Measurements from ENCODE around the gene OR5J2. TPM values are rescaled to one million over a fixed set of nuclear protein-coding genes. Genes with fewer than 3 reads are reported as not detected.
"Not testable (repeated sequence)": the region's sequence is repeated elsewhere in the genome, so short reads cannot be mapped to it uniquely, and the experiment has no call there.

The OR5J2 gene
- not detected for polyA plus RNA-seq

- DNase-seq = no peak
- no peak within 1 kb of the TSS for H3K27ac Mint-ChIP-seq
- peaks cover 0 to 2% (median 0%) of the 10 kb centered on the region in 3 donors for H3K27me3 Mint-ChIP-seq (ENCODE audit: low read depth in 3 of 3)
- peaks cover 4 to 31% (median 23%) of the 10 kb centered on the region in 6 donors for H3K9me3 Mint-ChIP-seq
- no peaks in the 10 kb centered on the region for H3K4me1 Mint-ChIP-seq
- no peaks in the 10 kb centered on the region for H3K36me3 Mint-ChIP-seq
- no peak within 1 kb of the TSS for H3K4me3 Mint-ChIP-seq
These were observed at the start of gene OR5J2 for GRCh38 chr11:56176318-56176717. Gene OR5J2, plus strand, starts transcription at chr11:56176618. Its CDS starts 0 bp downstream, at chr11:56176618.

GRCh38 chr11:56140151-56140661 is 36.2 kb upstream of the OR5J2 start, which contains the start of gene OR8J3:
Gene OR8J3, minus strand, starts transcription at chr11:56140201. Its CDS starts 2,483 bp downstream, at chr11:56137718.
- H3K36me3 Mint-ChIP-seq = no peaks in the 10 kb centered on the region
- H3K27me3 Mint-ChIP-seq (ENCODE audit: low read depth in 3 of 3) = no peaks in the 10 kb centered on the region
- H3K27ac Mint-ChIP-seq = no peak within 1 kb of the TSS
- no peak within 1 kb of the TSS for H3K4me3 Mint-ChIP-seq
- H3K4me1 Mint-ChIP-seq = no peaks in the 10 kb centered on the region
- no peak for DNase-seq
- H3K9me3 Mint-ChIP-seq = peaks cover 2 to 58% (median 34%) of the 10 kb centered on the region in 6 donors

DNA sequence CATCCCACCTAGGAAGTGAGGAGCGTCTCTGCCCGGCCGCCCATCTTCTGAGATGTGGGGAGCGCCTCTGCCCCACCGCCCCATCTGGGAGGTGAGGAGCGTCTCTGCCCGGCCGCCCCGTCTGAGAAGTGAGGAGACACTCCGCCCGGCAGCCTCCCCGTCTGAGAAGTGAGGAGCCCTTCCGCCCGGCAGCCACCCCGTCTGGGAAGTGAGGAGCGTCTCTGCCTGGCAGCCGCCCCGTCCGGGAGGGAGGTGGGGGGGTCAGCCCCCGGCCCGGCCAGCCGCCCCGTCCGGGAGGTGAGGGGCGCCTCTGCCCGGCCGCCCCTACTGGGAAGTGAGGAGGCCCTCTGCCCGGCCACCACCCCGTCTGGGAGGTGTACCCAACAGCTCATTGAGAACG is 32.7 kb upstream of the OR5J2 start:
- not testable (repeated sequence) for H3K27me3 Mint-ChIP-seq (ENCODE audit: low read depth in 3 of 3); H3K27ac Mint-ChIP-seq; H3K4me1 Mint-ChIP-seq; DNase-seq; H3K36me3 Mint-ChIP-seq; H3K4me3 Mint-ChIP-seq
- peaks cover 1 to 47% (median 30%) of the 10 kb centered on the region in 6 donors for H3K9me3 Mint-ChIP-seq

GRCh38 chr11:56151376-56151775 is 25.0 kb upstream of the OR5J2 start:
- peaks cover 23 to 78% (median 48%) of the 10 kb centered on the region in 6 donors for H3K9me3 Mint-ChIP-seq
- peaks cover 0 to 3% (median 0%) of the 10 kb centered on the region in 3 donors for H3K27me3 Mint-ChIP-seq (ENCODE audit: low read depth in 3 of 3)
- H3K4me1 Mint-ChIP-seq = no peaks in the 10 kb centered on the region
- no peak overlapping the region for H3K4me3 Mint-ChIP-seq
- H3K27ac Mint-ChIP-seq = no peak overlapping the region
- H3K36me3 Mint-ChIP-seq = peaks cover 0 to 3% (median 0%) of the 10 kb centered on the region in 3 donors
- no peak for DNase-seq

GRCh38 chr11:56152333-56152732 is 24.1 kb upstream of the OR5J2 start:
- H3K27me3 Mint-ChIP-seq (ENCODE audit: low read depth in 3 of 3) = peaks cover 0 to 3% (median 0%) of the 10 kb centered on the region in 3 donors
- H3K4me1 Mint-ChIP-seq = no peaks in the 10 kb centered on the region
- H3K9me3 Mint-ChIP-seq = peaks cover 24 to 80% (median 52%) of the 10 kb centered on the region in 6 donors
- H3K4me3 Mint-ChIP-seq = no peak overlapping the region
- H3K36me3 Mint-ChIP-seq = peaks cover 0 to 3% (median 3%) of the 10 kb centered on the region in 3 donors
- H3K27ac Mint-ChIP-seq = no peak overlapping the region
- no peak for DNase-seq

GRCh38 chr11:56160217-56160616 is 16.2 kb upstream of the OR5J2 start, which contains the start of gene OR8K5:
Gene OR8K5, minus strand, starts transcription at chr11:56160317. Its CDS starts 0 bp downstream, at chr11:56160317.
- H3K9me3 Mint-ChIP-seq = peaks cover 12 to 42% (median 26%) of the 10 kb centered on the region in 6 donors
- H3K27ac Mint-ChIP-seq = no peak within 1 kb of the TSS
- H3K27me3 Mint-ChIP-seq (ENCODE audit: low read depth in 3 of 3) = peaks cover 0 to 2% (median 0%) of the 10 kb centered on the region in 3 donors
- H3K4me3 Mint-ChIP-seq = no peak within 1 kb of the TSS
- peaks cover 0 to 6% (median 0%) of the 10 kb centered on the region in 3 donors for H3K36me3 Mint-ChIP-seq
- no peaks in the 10 kb centered on the region for H3K4me1 Mint-ChIP-seq
- DNase-seq = no peak

DNA sequence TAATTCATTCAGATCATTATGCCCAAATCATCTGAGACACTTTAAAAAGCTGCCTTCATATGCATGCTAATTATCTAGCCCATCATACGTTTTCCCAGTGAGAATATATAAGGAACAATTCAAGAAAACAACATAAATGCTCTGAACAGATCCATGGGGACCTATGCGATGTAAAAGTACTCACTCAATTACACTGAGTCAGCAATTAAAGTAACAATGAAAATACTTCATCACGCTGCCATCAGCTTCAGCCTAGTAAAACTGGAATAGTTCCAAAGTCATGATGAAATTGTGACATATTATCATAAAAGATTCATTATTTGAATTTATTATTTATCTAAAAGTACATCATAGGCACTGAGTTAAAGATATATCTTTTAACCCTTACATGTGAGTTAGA is 12.6 kb upstream of the OR5J2 start:
- Mint-ChIP-seq H3K27ac (no peak overlapping the region), H3K4me3 (no peak overlapping the region), H3K4me1 (no peaks in the 10 kb centered on the region), H3K27me3 (ENCODE audit: low read depth in 3 of 3) (no peaks in the 10 kb centered on the region), H3K9me3 (peaks cover 8 to 38% (median 29%) of the 10 kb centered on the region in 6 donors), H3K36me3 (no peaks in the 10 kb centered on the region)
- DNase-seq = no peak

DNA sequence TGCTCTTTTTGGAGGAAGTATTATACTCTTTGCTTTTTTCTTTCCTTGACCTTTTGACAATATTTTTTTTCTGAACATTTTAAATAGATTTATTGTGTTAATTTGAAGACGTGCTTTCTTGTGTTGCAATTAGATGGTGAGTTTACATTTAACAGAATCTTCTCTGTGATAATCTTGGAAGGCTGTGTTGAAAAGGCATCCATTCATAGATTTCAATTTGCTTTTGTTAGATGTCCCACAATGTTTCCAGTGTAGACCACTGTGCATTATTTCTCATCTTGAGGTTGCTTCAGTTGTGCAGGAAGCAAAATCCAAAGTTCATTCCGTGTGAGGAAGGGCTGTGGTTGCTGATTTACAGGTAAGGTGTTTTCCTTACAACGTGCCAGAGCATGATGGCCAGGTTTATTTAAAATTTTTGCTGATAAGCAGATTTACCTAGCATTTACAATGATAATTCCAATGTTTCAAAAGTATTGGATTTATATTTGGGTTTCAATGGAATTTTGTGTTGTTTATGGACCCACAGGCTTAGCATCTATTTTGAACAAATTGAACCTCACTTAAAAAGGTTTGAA is 4.1 kb upstream of the OR5J2 start:
- Mint-ChIP-seq H3K36me3 (peaks cover 0 to 3% (median 0%) of the 10 kb centered on the region in 3 donors), H3K4me1 (no peaks in the 10 kb centered on the region), H3K27ac (no peak overlapping the region), H3K9me3 (peaks cover 0 to 46% (median 35%) of the 10 kb centered on the region in 6 donors), H3K27me3 (ENCODE audit: low read depth in 3 of 3) (peaks cover 0 to 2% (median 0%) of the 10 kb centered on the region in 3 donors), H3K4me3 (no peak overlapping the region)
- DNase-seq = no peak

DNA sequence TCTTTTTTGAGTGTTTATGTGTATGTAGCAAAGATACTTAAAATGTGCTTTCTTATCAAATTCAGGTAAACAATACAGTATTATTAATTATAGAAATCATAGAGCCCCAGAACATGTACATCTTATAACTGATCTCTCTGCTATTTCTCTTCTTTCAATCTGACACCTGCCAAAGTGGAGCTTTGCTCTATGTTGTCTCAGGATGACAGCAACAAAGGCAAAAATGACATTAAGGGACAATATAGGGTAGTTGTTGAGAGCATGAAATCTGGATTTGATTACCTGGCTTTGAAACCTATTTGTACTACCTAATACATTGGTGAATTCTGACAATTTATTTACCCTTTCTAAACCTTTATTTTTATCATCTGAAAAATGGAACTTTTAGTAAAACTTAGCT is 7.0 kb downstream of the OR5J2 start:
- H3K4me3 Mint-ChIP-seq = no peak overlapping the region
- H3K9me3 Mint-ChIP-seq = peaks cover 11 to 45% (median 33%) of the 10 kb centered on the region in 6 donors
- no peaks in the 10 kb centered on the region for H3K4me1 Mint-ChIP-seq
- DNase-seq = no peak
- no peaks in the 10 kb centered on the region for H3K36me3 Mint-ChIP-seq
- peaks cover 0 to 2% (median 2%) of the 10 kb centered on the region in 3 donors for H3K27me3 Mint-ChIP-seq (ENCODE audit: low read depth in 3 of 3)
- no peak overlapping the region for H3K27ac Mint-ChIP-seq

GRCh38 chr11:56188602-56189001 is 12.2 kb downstream of the OR5J2 start:
- DNase-seq = no peak
- H3K9me3 Mint-ChIP-seq = peaks cover 4 to 53% (median 26%) of the 10 kb centered on the region in 6 donors
- no peaks in the 10 kb centered on the region for H3K36me3 Mint-ChIP-seq
- H3K4me3 Mint-ChIP-seq = no peak overlapping the region
- no peaks in the 10 kb centered on the region for H3K4me1 Mint-ChIP-seq
- no peak overlapping the region for H3K27ac Mint-ChIP-seq
- peaks cover 0 to 2% (median 2%) of the 10 kb centered on the region in 3 donors for H3K27me3 Mint-ChIP-seq (ENCODE audit: low read depth in 3 of 3)

- Mint-ChIP-seq H3K9me3 (peaks cover 4 to 60% (median 21%) of the 10 kb centered on the region in 6 donors), H3K4me3 (no peak overlapping the region), H3K36me3 (no peaks in the 10 kb centered on the region), H3K27me3 (ENCODE audit: low read depth in 3 of 3) (peaks cover 0 to 1% (median 0%) of the 10 kb centered on the region in 3 donors), H3K4me1 (no peaks in the 10 kb centered on the region), H3K27ac (no peak overlapping the region)
- no peak for DNase-seq
These were observed 20.3 kb downstream of the OR5J2 start for GRCh38 chr11:56196705-56197104.

DNA sequence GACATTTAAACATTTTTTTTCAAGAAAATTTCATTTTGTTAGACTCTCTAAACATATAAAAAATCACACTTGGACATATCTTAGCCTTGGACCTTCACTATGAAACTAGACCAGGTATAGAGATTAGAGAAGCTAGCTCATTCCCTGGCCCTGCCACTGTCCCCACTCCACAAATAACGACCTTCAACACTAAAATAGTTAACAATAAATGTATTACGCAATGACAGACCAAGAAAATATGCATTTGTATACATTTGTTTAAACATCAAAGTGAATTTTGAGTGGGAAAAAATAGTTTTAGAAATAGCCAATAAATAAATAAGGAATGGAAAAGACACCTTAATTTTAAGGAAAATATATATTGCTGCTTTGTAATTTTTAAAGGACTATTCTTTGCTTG is 20.9 kb downstream of the OR5J2 start:
- no peak for DNase-seq
- Mint-ChIP-seq H3K36me3 (no peaks in the 10 kb centered on the region), H3K4me3 (no peak overlapping the region), H3K27ac (no peak overlapping the region), H3K9me3 (peaks cover 4 to 61% (median 22%) of the 10 kb centered on the region in 6 donors), H3K4me1 (no peaks in the 10 kb centered on the region), H3K27me3 (ENCODE audit: low read depth in 3 of 3) (peaks cover 0 to 1% (median 0%) of the 10 kb centered on the region in 3 donors)

- Mint-ChIP-seq H3K9me3 (peaks cover 12 to 51% (median 31%) of the 10 kb centered on the region in 6 donors), H3K27ac (no peak overlapping the region), H3K4me1 (no peaks in the 10 kb centered on the region), H3K36me3 (peaks cover 0 to 6% (median 6%) of the 10 kb centered on the region in 3 donors), H3K27me3 (ENCODE audit: low read depth in 3 of 3) (peaks cover 0 to 2% (median 0%) of the 10 kb centered on the region in 3 donors), H3K4me3 (no peak overlapping the region)
- DNase-seq = no peak
These were observed 31.4 kb downstream of the OR5J2 start for GRCh38 chr11:56207790-56208189.

DNA sequence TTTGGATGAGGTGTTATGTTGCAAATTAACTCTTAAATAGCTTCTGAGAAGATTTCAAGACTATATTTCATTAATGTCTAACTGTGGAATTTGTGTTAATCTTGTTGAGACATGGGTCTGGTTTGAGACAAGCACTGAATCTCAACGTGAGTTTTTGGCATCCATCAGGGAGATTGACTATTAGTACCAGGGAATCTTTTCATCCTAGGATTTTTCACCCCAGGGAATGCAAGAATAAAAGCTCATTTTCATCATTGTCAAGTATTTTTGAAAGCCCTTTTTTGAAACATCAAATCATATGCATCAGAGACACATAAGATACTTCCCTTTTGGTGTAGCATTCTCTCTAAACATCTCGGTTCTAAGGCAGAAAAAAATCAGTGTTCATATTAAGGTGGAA is 38.1 kb downstream of the OR5J2 start:
- Mint-ChIP-seq H3K4me3 (no peak overlapping the region), H3K27me3 (ENCODE audit: low read depth in 3 of 3) (no peaks in the 10 kb centered on the region), H3K36me3 (peaks cover 0 to 10% (median 7%) of the 10 kb centered on the region in 3 donors), H3K4me1 (no peaks in the 10 kb centered on the region), H3K27ac (no peak overlapping the region), H3K9me3 (peaks cover 11 to 77% (median 50%) of the 10 kb centered on the region in 6 donors)
- DNase-seq = no peak

Data from immature natural killer cell (primary cell).